A549 (cell line): ENCODE results near the gene SP2. TPM values are rescaled to one million over a fixed set of nuclear protein-coding genes. Genes with fewer than 3 reads are reported as not detected.

Experiments
- ATAC-seq, 2 experiments: fragments of 200-7000 bp in 1 of 2; fragments of >200 bp in 1 of 2; cut with Nextera tagmentation in 1 of 2; cut with Tn5 transposase in 1 of 2; 3 replicates each; pipeline versions ENCODE4 v1.8.0 to v1.9.1; 2018 to 2020; ENCODE audit warnings: mild to moderate bottlenecking in 1 of 2, moderate library complexity in 1 of 2
- CTCF ChIA-PET: fragments of 300-600 bp; sonication (Branson Sonifier 250); formaldehyde crosslinking; extraction: SDS; loops from one replicate; lab custom pipeline; 2021; ENCODE audit warnings: antibody characterized with exemption, inconsistent platforms; lab: Yijun Ruan, JAX
- POLR2A ChIA-PET: fragments of 350-600 bp; formaldehyde crosslinking; extraction: SDS; loops from one replicate; lab custom pipeline; 2021; ENCODE audit warnings: antibody characterized with exemption, inconsistent platforms; lab: Yijun Ruan, JAX
- DNase-seq, 2 experiments: peaks; one replicate each; pipeline versions ENCODE4 v3.0.0 to v3.0.0-alpha.2; 2011 to 2016; ENCODE audit warnings: low read depth in 1 of 2, low spot score in 1 of 2
- FAIRE-seq: peaks from 2 replicates; lab custom pipeline; 2011; peaks lifted over from hg19 to GRCh38; lab: Jason Lieb, UNC
- H3K27ac ChIP-seq, 2 experiments: fragments of >200 bp; sonication (Bioruptor Twin); formaldehyde crosslinking; 3 replicates each; pipeline ENCODE4 v1.5.1; 2016 to 2017
- H3K4me1 ChIP-seq: fragments of >200 bp; sonication (Bioruptor Twin); formaldehyde crosslinking; 3 replicates; pipeline ENCODE4 v1.6.1; 2016
- H3K4me2 ChIP-seq: fragments of >200 bp; sonication (Bioruptor Twin); formaldehyde crosslinking; 3 replicates; pipeline ENCODE4 v1.6.1; 2016
- H3K4me3 ChIP-seq: fragments of >200 bp; sonication (Bioruptor Twin); formaldehyde crosslinking; 3 replicates; pipeline ENCODE4 v1.5.1; 2016
- H3K9me3 ChIP-seq: fragments of >200 bp; sonication (Bioruptor Twin); formaldehyde crosslinking; 3 replicates; pipeline ENCODE4 v1.6.1; 2016
- BHLHE40 ChIP-seq: IDR thresholded peaks from 2 replicates; pipeline ENCODE4 v1.6.1; 2012; ENCODE audit warnings: low read depth, low read length, inconsistent platforms
- CEBPB ChIP-seq, 2 experiments: fragments of >200 bp in 1 of 2; sonication (Bioruptor Twin) in 1 of 2; formaldehyde crosslinking in 1 of 2; IDR thresholded peaks; 2 replicates each; pipeline ENCODE4 v1.6.1; 2012 to 2016
- CHD2 ChIP-seq: fragments of 150-350 bp; IDR thresholded peaks from 2 replicates; pipeline ENCODE4 v1.6.1; 2014; ENCODE audit warnings: low read length; ENCODE audit not compliant: partially characterized antibody
- E2F6 ChIP-seq: IDR thresholded peaks from 2 replicates; pipeline ENCODE4 v1.6.1; 2012; ENCODE audit warnings: low read depth, borderline replicate concordance
- EP300 ChIP-seq, 2 experiments: fragments of >200 bp; sonication (Bioruptor Twin); formaldehyde crosslinking; IDR thresholded peaks; 2 replicates in 1 of 2; 3 replicates in 1 of 2; pipeline ENCODE4 v1.6.1; 2016 to 2017
- ESRRA ChIP-seq: fragments of 150-350 bp; IDR thresholded peaks from 2 replicates; pipeline ENCODE4 v1.6.1; 2014; ENCODE audit warnings: mild to moderate bottlenecking, low read length, borderline replicate concordance
- FOSB ChIP-seq: fragments of 250-450 bp; sonication (Bioruptor Pico); IDR thresholded peaks from 2 replicates; pipeline ENCODE4 v1.5.0; 2020; ENCODE audit warnings: mild to moderate bottlenecking, moderate library complexity
- HDAC2 ChIP-seq: fragments of 200-600 bp; sonication (generic); IDR thresholded peaks from 2 replicates; pipeline ENCODE4 v1.6.1; 2016
- HOXB5 ChIP-seq: fragments of 250-450 bp; sonication (Bioruptor Pico); IDR thresholded peaks from 2 replicates; pipeline ENCODE4 v1.5.0; 2020; ENCODE audit warnings: mild to moderate bottlenecking, moderate library complexity
- JUN ChIP-seq, 2 experiments: fragments of >200 bp; sonication (Bioruptor Twin); formaldehyde crosslinking; IDR thresholded peaks; 2 replicates in 1 of 2; 3 replicates in 1 of 2; pipeline ENCODE4 v1.6.1; 2016 to 2017
- MAFK ChIP-seq: fragments of 450-650 bp; IDR thresholded peaks from 2 replicates; pipeline ENCODE4 v1.6.1; 2014; ENCODE audit not compliant: partially characterized antibody
- MAX ChIP-seq: IDR thresholded peaks from 2 replicates; pipeline ENCODE4 v1.6.1; 2012
- PHF8 ChIP-seq: fragments of 200-600 bp; sonication (generic); IDR thresholded peaks from 2 replicates; pipeline ENCODE4 v1.6.1; 2016; ENCODE audit warnings: low read depth, mild to moderate bottlenecking, antibody characterized with exemption, moderate library complexity, borderline replicate concordance
- RFX5 ChIP-seq: fragments of 450-650 bp; IDR thresholded peaks from 2 replicates; pipeline ENCODE4 v1.7.1; 2014; ENCODE audit warnings: antibody characterized with exemption, mild to moderate bottlenecking, moderate library complexity
- SMC3 ChIP-seq: fragments of >200 bp; sonication (Bioruptor Twin); formaldehyde crosslinking; IDR thresholded peaks from 3 replicates; pipeline ENCODE4 v1.6.1; 2018; ENCODE audit warnings: inconsistent platforms
- TP53 ChIP-seq: fragments of 250-450 bp; sonication (Bioruptor Pico); IDR thresholded peaks from 2 replicates; pipeline ENCODE4 v1.5.0; 2021; ENCODE audit warnings: mild to moderate bottlenecking, moderate library complexity
- WGBS: methylation state at CpG from one replicate; pipeline ENCODE4 v1.1.6; 2017; ENCODE audit errors: missing lambda C conversion rate; 5-methylcytosine and 5-hydroxymethylcytosine counted together
- polyA plus RNA-seq, 4 experiments: library from polyadenylated mRNA; depleted of rRNA in 3 of 4; stranded (reverse); fragments of >200 nt; fragmentation: RNase III in 1 of 4; extraction: RNeasy Plus Mini Kit Qiagen cat#74134 plus additional on column Dnase treatment in 1 of 4; gene quantifications; 2 replicates in 3 of 4; 3 replicates in 1 of 4; pipeline ENCODE4 v1.2.3, GENCODE V29; 2011 to 2017
- TF ChIP-seq, protein P1 (sequence below): fragments of >200 bp; sonication (Bioruptor Twin); formaldehyde crosslinking; IDR thresholded peaks from 3 replicates; pipeline ENCODE4 v1.5.1; 2016
- TF ChIP-seq, protein P2 (sequence below): fragments of 250-450 bp; sonication (Bioruptor Pico); IDR thresholded peaks from 2 replicates; pipeline ENCODE4 v1.5.0; 2020; ENCODE audit warnings: low read depth, mild to moderate bottlenecking, moderate library complexity
- TF ChIP-seq, protein P3 (sequence below): fragments of 250-450 bp; sonication (Bioruptor Pico); IDR thresholded peaks from 2 replicates; pipeline ENCODE4 v1.5.0; 2021; ENCODE audit warnings: mild to moderate bottlenecking, moderate library complexity, borderline replicate concordance

Gene SP2
- polyA plus RNA-seq, 2 of the 4 experiments (the other 2 are of a cell fraction): 6.2 to 11.6 TPM

DNA sequence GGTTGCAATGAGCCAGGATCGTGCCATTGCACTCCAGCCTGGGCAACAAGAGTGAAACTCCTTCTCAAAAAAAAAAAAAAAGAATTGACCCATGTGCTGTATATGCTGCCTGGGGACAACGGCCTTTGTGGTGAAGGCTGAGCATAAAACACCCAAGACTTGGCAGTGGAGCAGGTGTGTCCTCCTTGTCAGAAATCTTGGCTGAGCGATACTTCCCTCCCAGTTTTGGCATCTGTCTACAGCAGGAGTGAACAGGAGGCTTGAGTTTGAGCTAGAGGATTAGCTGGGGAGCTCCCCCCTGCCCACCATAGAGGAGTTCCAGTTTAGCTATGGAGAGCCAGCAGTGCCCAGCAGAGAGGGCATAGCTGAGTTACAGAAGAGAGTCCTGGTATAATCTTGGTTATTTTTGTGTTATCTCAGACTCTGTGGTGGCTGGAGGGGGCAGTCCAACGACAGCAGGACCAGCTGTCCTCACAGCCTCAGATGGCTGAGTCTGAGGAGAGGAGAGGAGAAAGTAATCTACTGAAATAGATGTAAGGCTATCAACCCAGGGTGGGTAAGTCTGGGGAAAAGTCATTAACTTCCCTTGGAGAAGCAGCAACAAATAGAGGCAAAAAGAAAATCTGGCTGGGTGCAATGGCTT is 18.4 kb downstream of the SP2 start:
- ATAC-seq (no peak; a peak in 1 of 6 replicates), FAIRE-seq (no peak), DNase-seq (no peak)
- 69% methylated on average over 4 of the region's 4 CpGs for WGBS
- Histone ChIP-seq H3K27ac (no peak overlapping the region), H3K4me3 (no peak overlapping the region), H3K9me3 (no peaks in the 10 kb centered on the region), H3K4me1 (0 out of 3 replicates have a peak, but pooled peaks cover 3% of the 10 kb centered on the region), H3K4me2 (no peak overlapping the region)
- CTCF ChIA-PET: interaction anchor here (0.6 to 2.1 kb wide), 8 partner anchors 8 to 1210 kb away, joined by 3 to 7 read pairs (median 4); partner anchors contain the start of gene PNPO
- no peak for TF ChIP-seq PHF8
- no peak for TF ChIP-seq TP53 (CRISPR knock-in tag)
- no peak for TF ChIP-seq FOSB (CRISPR knock-in tag)
- no peak for TF ChIP-seq CEBPB (IDR thresholded peaks at IDR 0.05)
- no peak for TF ChIP-seq BHLHE40
- TF ChIP-seq HOXB5 (CRISPR knock-in tag): no peak
- TF ChIP-seq, protein P1, sequence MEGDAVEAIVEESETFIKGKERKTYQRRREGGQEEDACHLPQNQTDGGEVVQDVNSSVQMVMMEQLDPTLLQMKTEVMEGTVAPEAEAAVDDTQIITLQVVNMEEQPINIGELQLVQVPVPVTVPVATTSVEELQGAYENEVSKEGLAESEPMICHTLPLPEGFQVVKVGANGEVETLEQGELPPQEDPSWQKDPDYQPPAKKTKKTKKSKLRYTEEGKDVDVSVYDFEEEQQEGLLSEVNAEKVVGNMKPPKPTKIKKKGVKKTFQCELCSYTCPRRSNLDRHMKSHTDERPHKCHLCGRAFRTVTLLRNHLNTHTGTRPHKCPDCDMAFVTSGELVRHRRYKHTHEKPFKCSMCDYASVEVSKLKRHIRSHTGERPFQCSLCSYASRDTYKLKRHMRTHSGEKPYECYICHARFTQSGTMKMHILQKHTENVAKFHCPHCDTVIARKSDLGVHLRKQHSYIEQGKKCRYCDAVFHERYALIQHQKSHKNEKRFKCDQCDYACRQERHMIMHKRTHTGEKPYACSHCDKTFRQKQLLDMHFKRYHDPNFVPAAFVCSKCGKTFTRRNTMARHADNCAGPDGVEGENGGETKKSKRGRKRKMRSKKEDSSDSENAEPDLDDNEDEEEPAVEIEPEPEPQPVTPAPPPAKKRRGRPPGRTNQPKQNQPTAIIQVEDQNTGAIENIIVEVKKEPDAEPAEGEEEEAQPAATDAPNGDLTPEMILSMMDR: no peak
- TF ChIP-seq EP300 (IDR thresholded peaks at IDR 0.05): no peak
- no peak for TF ChIP-seq HDAC2
- TF ChIP-seq SMC3: no peak
- no peak for TF ChIP-seq MAFK
- TF ChIP-seq E2F6: no peak
- no peak for TF ChIP-seq ESRRA
- POLR2A ChIA-PET: interaction anchor here (0.5 to 1.0 kb wide), 4 partner anchors 13 to 1189 kb away, joined by 3 to 4 read pairs (median 3); partner anchors contain the start of genes CDK5RAP3, LRRC46 and MRPL10

DNA sequence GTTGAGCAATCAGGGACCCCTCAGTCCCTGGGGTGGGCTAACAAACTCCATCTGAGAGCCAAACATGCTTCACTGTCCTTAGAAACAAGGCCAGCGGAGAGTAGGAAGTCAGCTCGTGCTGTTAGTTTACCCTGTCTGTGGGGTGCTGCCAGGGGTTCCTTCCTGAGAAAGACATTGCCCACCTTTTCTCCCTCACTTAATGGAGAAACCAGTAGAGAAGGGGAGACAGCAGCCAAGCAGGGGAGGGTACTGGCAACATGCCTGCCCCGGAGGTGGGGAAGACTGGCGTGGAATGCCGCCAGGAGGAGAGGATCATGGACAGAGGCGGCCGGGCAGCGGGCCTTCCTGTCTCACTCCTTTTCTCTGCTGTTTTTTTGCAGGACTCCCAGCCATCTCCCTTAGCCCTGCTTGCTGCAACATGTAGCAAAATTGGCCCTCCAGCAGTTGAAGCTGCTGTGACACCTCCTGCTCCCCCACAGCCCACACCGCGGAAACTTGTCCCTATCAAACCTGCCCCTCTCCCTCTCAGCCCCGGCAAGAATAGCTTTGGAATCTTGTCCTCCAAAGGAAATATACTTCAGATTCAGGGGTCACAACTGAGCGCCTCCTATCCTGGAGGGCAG is 19.9 kb downstream of the SP2 start:
- Histone ChIP-seq H3K4me2 (no peak overlapping the region), H3K4me1 (0 out of 3 replicates have a peak, but pooled peaks cover 3% of the 10 kb centered on the region), H3K4me3 (no peak overlapping the region), H3K9me3 (no peaks in the 10 kb centered on the region), H3K27ac (no peak overlapping the region)
- DNase-seq (no peak), FAIRE-seq (no peak), ATAC-seq (no peak; a peak in 1 of 6 replicates)
- no peak for TF ChIP-seq BHLHE40
- no peak for TF ChIP-seq SMC3
- no peak for TF ChIP-seq E2F6
- ChIA-PET CTCF (interaction anchor here (0.7 to 2.2 kb wide), 8 partner anchors 10 to 102 kb away, joined by 3 to 9 read pairs (median 6); partner anchors contain the start of gene CDK5RAP3), POLR2A (interaction anchor here (0.9 to 1.5 kb wide), 2 partner anchors 20 to 84 kb away, joined by 4 to 5 read pairs; partner anchors contain the start of genes LRRC46, MRPL10 and SP2)
- 90% methylated on average over 12 of the region's 12 CpGs for WGBS

DNA sequence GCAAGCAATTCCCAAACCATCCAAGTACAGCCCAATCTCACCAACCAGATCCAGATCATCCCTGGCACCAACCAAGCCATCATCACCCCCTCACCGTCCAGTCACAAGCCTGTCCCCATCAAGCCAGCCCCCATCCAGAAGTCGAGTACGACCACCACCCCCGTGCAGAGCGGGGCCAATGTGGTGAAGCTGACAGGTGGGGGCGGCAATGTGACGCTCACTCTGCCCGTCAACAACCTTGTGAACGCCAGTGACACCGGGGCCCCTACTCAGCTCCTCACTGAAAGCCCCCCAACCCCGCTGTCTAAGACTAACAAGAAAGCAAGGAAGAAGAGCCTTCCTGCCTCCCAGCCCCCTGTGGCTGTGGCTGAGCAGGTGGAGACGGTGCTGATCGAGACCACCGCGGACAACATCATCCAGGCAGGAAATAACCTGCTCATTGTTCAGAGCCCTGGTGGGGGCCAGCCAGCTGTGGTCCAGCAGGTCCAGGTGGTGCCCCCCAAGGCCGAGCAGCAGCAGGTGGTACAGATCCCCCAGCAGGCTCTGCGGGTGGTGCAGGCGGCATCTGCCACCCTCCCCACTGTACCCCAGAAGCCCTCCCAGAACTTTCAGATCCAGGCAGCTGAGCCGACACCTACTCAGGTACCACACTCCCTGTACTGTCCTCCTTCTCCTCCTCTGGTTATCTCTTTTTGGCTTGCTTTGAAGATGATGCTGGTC is 20.6 kb downstream of the SP2 start:
- CTCF ChIA-PET: interaction anchor here (0.6 to 2.2 kb wide), 9 partner anchors 11 to 101 kb away, joined by 3 to 9 read pairs (median 4); partner anchors contain the start of gene CDK5RAP3
- FAIRE-seq (no peak), ATAC-seq (no peak)

More for the DNA sequence above, 20.6 kb downstream of the SP2 start:
- POLR2A ChIA-PET: interaction anchor here (0.9 to 1.5 kb wide), 2 partner anchors 21 to 85 kb away, joined by 4 to 5 read pairs; partner anchors contain the start of genes LRRC46, MRPL10 and SP2
- 0 out of 3 replicates have a peak, but pooled peaks cover 3% of the 10 kb centered on the region for H3K4me1 ChIP-seq
- H3K27ac ChIP-seq: no peak overlapping the region
- DNase-seq: no peak
- 89% methylated on average over 19 of the region's 19 CpGs for WGBS
- H3K4me3 ChIP-seq: no peak overlapping the region
- TF ChIP-seq BHLHE40 (no peak), RFX5 (no peak), EP300 (IDR thresholded peaks at IDR 0.05) (no peak), CHD2 (no peak), MAX (no peak), FOSB (CRISPR knock-in tag) (no peak), E2F6 (no peak), JUN (IDR thresholded peaks at IDR 0.05) (no peak)
- TF ChIP-seq, protein P2, sequence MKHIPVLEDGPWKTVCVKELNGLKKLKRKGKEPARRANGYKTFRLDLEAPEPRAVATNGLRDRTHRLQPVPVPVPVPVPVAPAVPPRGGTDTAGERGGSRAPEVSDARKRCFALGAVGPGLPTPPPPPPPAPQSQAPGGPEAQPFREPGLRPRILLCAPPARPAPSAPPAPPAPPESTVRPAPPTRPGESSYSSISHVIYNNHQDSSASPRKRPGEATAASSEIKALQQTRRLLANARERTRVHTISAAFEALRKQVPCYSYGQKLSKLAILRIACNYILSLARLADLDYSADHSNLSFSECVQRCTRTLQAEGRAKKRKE (CRISPR knock-in tag): no peak
- TF ChIP-seq, protein P3, sequence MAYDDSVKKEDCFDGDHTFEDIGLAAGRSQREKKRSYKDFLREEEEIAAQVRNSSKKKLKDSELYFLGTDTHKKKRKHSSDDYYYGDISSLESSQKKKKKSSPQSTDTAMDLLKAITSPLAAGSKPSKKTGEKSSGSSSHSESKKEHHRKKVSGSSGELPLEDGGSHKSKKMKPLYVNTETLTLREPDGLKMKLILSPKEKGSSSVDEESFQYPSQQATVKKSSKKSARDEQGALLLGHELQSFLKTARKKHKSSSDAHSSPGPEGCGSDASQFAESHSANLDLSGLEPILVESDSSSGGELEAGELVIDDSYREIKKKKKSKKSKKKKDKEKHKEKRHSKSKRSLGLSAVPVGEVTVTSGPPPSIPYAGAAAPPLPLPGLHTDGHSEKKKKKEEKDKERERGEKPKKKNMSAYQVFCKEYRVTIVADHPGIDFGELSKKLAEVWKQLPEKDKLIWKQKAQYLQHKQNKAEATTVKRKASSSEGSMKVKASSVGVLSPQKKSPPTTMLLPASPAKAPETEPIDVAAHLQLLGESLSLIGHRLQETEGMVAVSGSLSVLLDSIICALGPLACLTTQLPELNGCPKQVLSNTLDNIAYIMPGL (CRISPR knock-in tag): no peak
- no peak overlapping the region for H3K4me2 ChIP-seq
- no peaks in the 10 kb centered on the region for H3K9me3 ChIP-seq
